Common myeloid progenitor, CD34-positive (primary cell): Measurements from ENCODE around the gene FBXO22.

Source experiments
- CTCF ChIA-PET: fragments of 350-600 bp; sonication (Branson Sonifier 250); formaldehyde crosslinking; loops from one replicate; lab custom pipeline; 2021; ENCODE audit warnings: antibody characterized with exemption; lab: Charles Lee
- POLR2A ChIA-PET: fragments of 350-600 bp; sonication (Branson Sonifier 250); formaldehyde crosslinking; loops from one replicate; lab custom pipeline; 2021; ENCODE audit warnings: antibody characterized with exemption; lab: Charles Lee
- DNase-seq, 3 donors: peaks; one replicate each; pipeline versions ENCODE4 v3.0.0 to v3.0.0-alpha.2; 2013
- H3K27ac ChIP-seq, 2 experiments: 1 replicate in 1 of 2; 2 replicates in 1 of 2; pipeline ENCODE4 v1.7.0; 2013; ENCODE audit warnings: inconsistent platforms in 2 of 2, low read length in 2 of 2, mild to moderate bottlenecking in 2 of 2, low read depth in 1 of 2, moderate library complexity in 1 of 2; ENCODE audit not compliant: severe bottlenecking in 2 of 2, insufficient read depth in 1 of 2, poor library complexity in 1 of 2
- H3K27me3 ChIP-seq, 5 experiments: replicated peaks in 2 of 5; 1 replicate in 3 of 5; 2 replicates in 2 of 5; pipeline versions ENCODE4 v1.6.1 to v1.7.0; 2013; ENCODE audit warnings: low read length in 4 of 5, mild to moderate bottlenecking in 2 of 5, moderate library complexity in 2 of 5, inconsistent platforms in 1 of 5; ENCODE audit not compliant: insufficient read depth in 5 of 5, control insufficient read depth in 4 of 5
- H3K36me3 ChIP-seq, 4 experiments: 1 replicate in 2 of 4; 2 replicates in 2 of 4; pipeline versions ENCODE4 v1.6.1 to v1.7.0; 2013; ENCODE audit warnings: low read length in 3 of 4, control low read depth in 1 of 4, mild to moderate bottlenecking in 1 of 4; ENCODE audit not compliant: control insufficient read depth in 4 of 4, insufficient read depth in 4 of 4
- H3K4me1 ChIP-seq, 4 experiments: 1 replicate in 3 of 4; 2 replicates in 1 of 4; pipeline versions ENCODE4 v1.6.1 to v1.7.1; 2013; ENCODE audit warnings: low read length in 3 of 4, mild to moderate bottlenecking in 3 of 4, control low read depth in 1 of 4, inconsistent platforms in 1 of 4, moderate library complexity in 1 of 4; ENCODE audit not compliant: control insufficient read depth in 4 of 4, insufficient read depth in 4 of 4; ENCODE audit errors: control extremely low read depth in 1 of 4
- H3K4me3 ChIP-seq, 7 experiments: 1 replicate in 4 of 7; 2 replicates in 3 of 7; pipeline versions ENCODE4 v1.5.1 to v1.7.0; 2013; ENCODE audit warnings: mild to moderate bottlenecking in 7 of 7, low read length in 6 of 7, moderate library complexity in 6 of 7, inconsistent platforms in 2 of 7, low read depth in 2 of 7, control low read depth in 1 of 7; ENCODE audit not compliant: insufficient read depth in 4 of 7, control insufficient read depth in 1 of 7; ENCODE audit errors: extremely low read depth in 1 of 7
- H3K9me3 ChIP-seq, 5 experiments: 1 replicate in 4 of 5; 2 replicates in 1 of 5; pipeline versions ENCODE4 v1.6.1 to v1.7.1; 2013; ENCODE audit warnings: low read length in 4 of 5, mild to moderate bottlenecking in 2 of 5, inconsistent platforms in 1 of 5, low read depth in 1 of 5, moderate library complexity in 1 of 5; ENCODE audit not compliant: control insufficient read depth in 4 of 5, insufficient read depth in 2 of 5; ENCODE audit errors: control extremely low read depth in 1 of 5
- WGBS: methylation state at CpG from one replicate; pipeline ENCODE4 v1.1.5; 2013; ENCODE audit not compliant: insufficient coverage; 5-methylcytosine and 5-hydroxymethylcytosine counted together

Gene FBXO22

DNA sequence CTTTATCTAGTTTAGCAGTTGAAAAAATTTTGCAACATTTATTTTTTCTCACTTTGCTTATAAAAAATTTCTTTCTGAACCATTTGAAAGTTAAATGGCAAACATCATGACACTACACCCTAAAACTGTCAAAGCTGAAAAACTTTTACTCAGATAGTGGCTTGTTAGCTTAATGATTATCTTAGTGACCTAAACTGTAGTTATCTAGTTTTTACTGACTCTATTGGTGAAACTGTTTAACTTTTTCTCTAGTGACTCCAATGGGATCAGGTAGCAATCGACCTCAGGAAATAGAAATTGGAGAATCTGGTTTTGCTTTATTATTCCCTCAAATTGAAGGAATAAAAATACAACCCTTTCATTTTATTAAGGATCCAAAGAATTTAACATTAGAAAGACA, 13.3 kb downstream of the FBXO22 start:
- CTCF ChIA-PET: interaction anchor here (1.1 kb wide), 1 partner anchor 15 kb away, joined by 3 read pairs; no protein-coding TSS in a partner anchor
- DNase-seq: no peak
- WGBS: no CpG with 5 or more reads among the region's 1 CpG
- Histone ChIP-seq H3K36me3 (peaks cover 4 to 53% (median 34%) of the 10 kb centered on the region in 4 experiments), H3K4me3 (no peak overlapping the region), H3K27me3 (no peaks in the 10 kb centered on the region), H3K4me1 (no peaks in the 10 kb centered on the region), H3K27ac (no peak overlapping the region), H3K9me3 (peaks cover 0 to 3% (median 0%) of the 10 kb centered on the region in 5 experiments)
- POLR2A ChIA-PET: no interaction called here

DNA sequence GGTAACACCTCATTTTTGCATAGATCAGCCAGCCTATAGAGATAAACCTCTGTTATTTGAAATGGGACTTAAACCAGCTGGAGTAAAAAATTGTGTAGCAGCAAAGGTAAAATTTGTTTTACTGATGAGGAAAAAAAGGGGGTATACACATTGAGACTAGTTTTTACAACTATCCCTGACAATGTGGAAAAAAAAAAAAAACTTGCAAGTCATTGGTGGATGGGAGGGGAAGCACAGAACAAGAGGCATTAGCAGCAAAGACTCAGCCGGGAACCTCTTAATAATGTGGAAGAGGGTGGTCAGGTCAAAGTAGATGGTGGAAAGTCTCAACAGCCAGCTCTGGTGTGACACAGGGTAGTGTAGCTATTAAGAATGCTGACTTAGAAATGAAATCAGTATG, 14.5 kb downstream of the FBXO22 start:
- no peaks in the 10 kb centered on the region for H3K27me3 ChIP-seq
- H3K9me3 ChIP-seq: no peaks in the 10 kb centered on the region
- H3K4me3 ChIP-seq: no peak overlapping the region
- ChIA-PET POLR2A (no interaction called here), CTCF (interaction anchor here (0.8 to 2.4 kb wide), 6 partner anchors 10 to 221 kb away, joined by 3 to 9 read pairs (median 4); no protein-coding TSS in a partner anchor)
- H3K36me3 ChIP-seq: peaks cover 4 to 63% (median 36%) of the 10 kb centered on the region in 4 experiments
- no peak overlapping the region for H3K27ac ChIP-seq
- 100% methylated on average over 1 of the region's 1 CpG for WGBS
- H3K4me1 ChIP-seq: no peaks in the 10 kb centered on the region
- DNase-seq: no peak

DNA sequence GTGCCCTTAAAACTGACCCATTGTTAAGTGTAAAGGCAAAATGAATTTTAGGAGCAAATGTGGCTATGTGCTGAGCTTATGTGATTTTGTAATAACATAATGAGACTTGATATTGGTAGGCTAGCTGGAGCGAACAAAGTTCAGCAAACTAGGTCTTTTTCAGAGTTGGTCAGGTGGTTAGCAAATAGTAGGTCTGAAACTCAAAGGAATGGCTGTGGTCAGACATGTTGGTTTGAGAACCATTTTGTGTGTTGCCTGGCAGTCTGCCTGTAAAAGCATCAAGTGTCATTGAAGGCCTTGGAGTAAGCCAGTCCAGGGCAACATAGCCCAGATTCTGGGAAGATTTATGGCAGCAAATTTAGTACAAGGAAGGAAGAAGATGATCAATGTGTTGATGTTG, 16.4 kb downstream of the FBXO22 start:
- CTCF ChIA-PET: interaction anchor here (0.8 to 6.9 kb wide), 9 partner anchors 9 to 234 kb away, joined by 3 to 54 read pairs (median 4); no protein-coding TSS in a partner anchor
- H3K27me3 ChIP-seq: no peaks in the 10 kb centered on the region
- H3K27ac ChIP-seq: no peak overlapping the region
- no peak overlapping the region for H3K4me3 ChIP-seq
- no peaks in the 10 kb centered on the region for H3K4me1 ChIP-seq
- no peaks in the 10 kb centered on the region for H3K9me3 ChIP-seq
- POLR2A ChIA-PET: no interaction called here
- DNase-seq: no peak
- H3K36me3 ChIP-seq: peaks cover 2 to 51% (median 25%) of the 10 kb centered on the region in 4 experiments
- WGBS: 80% methylated on average over 1 of the region's 1 CpG

DNA sequence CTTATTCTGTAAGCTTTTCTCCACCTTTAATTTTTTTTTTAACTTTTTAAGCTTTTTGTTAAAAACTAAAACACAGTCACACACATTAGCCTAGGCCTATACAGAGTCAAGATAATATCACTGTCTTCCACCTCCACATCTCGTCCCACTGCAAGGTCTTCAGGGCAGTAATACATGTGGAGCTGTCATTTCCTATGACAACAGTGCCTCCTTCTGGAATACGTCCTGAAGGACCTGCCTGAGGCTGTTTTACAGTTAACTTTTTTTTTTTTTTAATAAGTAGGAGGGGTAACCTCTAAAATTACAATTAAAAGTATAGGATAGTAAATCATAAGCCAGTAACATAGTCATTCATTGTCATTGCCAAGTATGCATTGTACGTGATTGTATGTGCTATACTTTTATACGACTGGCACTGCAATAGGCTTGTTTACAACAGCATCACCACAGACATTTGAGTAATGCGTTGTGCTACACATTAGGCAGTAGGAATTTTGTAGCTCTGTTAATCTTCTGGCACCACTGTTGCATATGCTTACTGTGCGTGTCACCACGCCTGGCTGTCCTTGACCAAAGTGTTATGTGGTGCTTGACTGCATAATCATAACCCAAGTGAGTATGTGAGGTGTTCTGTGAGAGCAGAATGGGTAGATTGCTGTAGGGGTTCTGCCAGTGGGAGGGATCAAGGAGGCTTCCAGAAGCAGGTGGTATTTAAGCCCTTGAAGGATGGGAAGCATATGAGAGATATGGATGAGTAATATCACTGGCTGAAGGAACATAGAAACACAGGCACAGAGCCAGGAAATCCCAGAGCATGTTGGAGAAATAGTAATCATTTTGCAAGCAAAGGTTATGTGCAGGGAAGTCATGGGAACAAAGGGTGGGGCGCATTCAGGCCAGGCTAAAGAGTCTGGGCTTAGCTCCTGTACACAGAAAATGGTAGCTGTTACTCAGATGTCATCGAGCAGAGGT, 18.3 kb downstream of the FBXO22 start:
- no peak overlapping the region for H3K4me3 ChIP-seq
- H3K27ac ChIP-seq: no peak overlapping the region
- no peaks in the 10 kb centered on the region for H3K27me3 ChIP-seq
- POLR2A ChIA-PET: no interaction called here
- H3K9me3 ChIP-seq: no peaks in the 10 kb centered on the region
- 94% methylated on average over 7 of the region's 9 CpGs for WGBS
- no peaks in the 10 kb centered on the region for H3K4me1 ChIP-seq
- peak; percentile 76 to 84 (median 83) for DNase-seq
- peaks cover 2 to 55% (median 21%) of the 10 kb centered on the region in 4 experiments for H3K36me3 ChIP-seq
- CTCF ChIA-PET: interaction anchor here (0.6 to 6.9 kb wide), 20 partner anchors 9 to 317 kb away, joined by 3 to 54 read pairs (median 4); partner anchors contain the start of gene FBXO22

DNA sequence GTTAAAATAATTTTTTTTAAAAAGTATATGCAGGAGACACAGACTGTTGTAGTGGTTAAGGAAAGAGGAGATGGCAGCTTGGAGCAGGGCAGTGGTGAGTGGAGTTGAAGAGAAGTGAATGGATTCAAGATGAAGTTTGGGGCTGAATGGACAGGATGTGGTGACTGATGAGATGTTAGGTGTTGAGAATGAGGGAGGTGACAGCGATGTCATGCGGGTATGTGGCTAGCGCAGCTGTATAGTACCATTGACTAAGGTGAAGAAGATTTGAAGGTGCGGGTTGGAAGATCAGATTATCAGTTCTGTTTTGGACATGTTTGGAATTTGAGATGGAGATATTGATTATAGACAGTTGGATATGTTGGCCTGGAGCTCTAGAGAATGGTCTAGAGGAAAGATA, 20.1 kb downstream of the FBXO22 start:
- WGBS: 98% methylated on average over 4 of the region's 4 CpGs

DNA sequence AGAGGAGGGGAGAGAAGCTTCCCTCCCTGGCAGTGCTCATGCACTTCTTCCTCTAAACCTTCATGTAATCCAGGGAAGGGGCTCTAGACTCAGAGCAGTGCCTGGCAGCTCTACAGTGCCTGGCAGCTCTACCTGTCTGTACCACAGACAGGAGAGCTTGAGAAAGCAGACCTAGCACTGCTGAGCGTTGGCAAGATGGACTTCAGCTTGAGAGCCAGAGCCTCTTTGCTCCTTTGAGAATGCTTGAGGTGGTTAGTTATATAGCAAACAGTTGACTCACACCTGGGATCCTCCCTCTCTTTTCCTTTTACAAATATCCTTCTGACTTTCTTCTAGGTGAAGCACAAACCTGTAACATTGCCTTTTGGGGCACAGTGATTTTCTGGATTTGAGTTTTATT, 20.9 kb downstream of the FBXO22 start:
- no CpG with 5 or more reads among the region's 1 CpG for WGBS
- H3K4me3 ChIP-seq: no peak overlapping the region
- no peak overlapping the region for H3K27ac ChIP-seq
- no peaks in the 10 kb centered on the region for H3K4me1 ChIP-seq
- no peak for DNase-seq
- no peaks in the 10 kb centered on the region for H3K9me3 ChIP-seq
- H3K27me3 ChIP-seq: no peaks in the 10 kb centered on the region
- POLR2A ChIA-PET: no interaction called here
- H3K36me3 ChIP-seq: peaks cover 0 to 35% (median 9%) of the 10 kb centered on the region in 4 experiments
- CTCF ChIA-PET: interaction anchor here (0.6 to 6.9 kb wide), 11 partner anchors 9 to 228 kb away, joined by 3 to 54 read pairs (median 4); partner anchors contain the start of gene FBXO22

More for the DNA sequence above, 20.1 kb downstream of the FBXO22 start:
- no peak overlapping the region for H3K4me3 ChIP-seq
- no peaks in the 10 kb centered on the region for H3K4me1 ChIP-seq
- no peaks in the 10 kb centered on the region for H3K9me3 ChIP-seq
- ChIA-PET POLR2A (interaction anchor here (0.7 kb wide), 1 partner anchor 20 kb away, joined by 3 read pairs; the partner anchor contains the start of gene FBXO22), CTCF (interaction anchor here (1.2 to 6.9 kb wide), 9 partner anchors 9 to 229 kb away, joined by 3 to 54 read pairs (median 4); partner anchors contain the start of gene FBXO22)
- H3K36me3 ChIP-seq: peaks cover 2 to 38% (median 12%) of the 10 kb centered on the region in 4 experiments
- no peaks in the 10 kb centered on the region for H3K27me3 ChIP-seq
- no peak for DNase-seq
- H3K27ac ChIP-seq: no peak overlapping the region
